HL-60/S4 treated with phorbol 12-myristate 13-acetate at 8.2 ng/mL for 4 days and 3 days (cell line): ENCODE measurements around the gene SLC66A1.
"Not testable (repeated sequence)": the region's sequence is repeated elsewhere in the genome, so short reads cannot be mapped to it uniquely, and the experiment has no call there.

Source experiments
- in situ Hi-C: fragments of 300-500 bp; cut with MboI; formaldehyde crosslinking; loops from 2 replicates; pipeline ENCODE4 v1.15.0; 2022; ENCODE audit warnings: low sequenced_read_pairs

SLC66A1 gene

DNA sequence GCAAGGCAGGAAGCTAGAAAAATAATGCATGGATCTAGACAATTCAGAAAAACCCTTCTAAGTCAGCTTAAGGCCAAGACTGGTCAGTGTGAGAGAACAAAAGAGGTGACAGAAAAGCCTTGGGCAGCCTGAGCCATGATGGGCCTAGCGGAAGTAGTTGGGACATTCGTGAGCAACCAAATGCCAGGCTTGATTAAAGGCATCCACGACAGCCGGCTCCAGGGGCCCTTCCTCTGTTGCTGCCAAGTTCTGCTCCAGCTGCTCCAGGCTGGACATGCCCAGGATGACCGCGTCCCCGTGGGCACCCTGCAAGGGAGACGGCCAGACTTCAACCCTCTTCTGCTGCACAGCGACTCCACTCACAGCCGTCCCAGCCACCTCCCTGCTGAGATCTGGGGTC is 8.0 kb upstream of the SLC66A1 start:
- in situ Hi-C loops = not testable (repeated sequence)

GRCh38 chr1:19305880-19306279 is 6.2 kb upstream of the SLC66A1 start:
- in situ Hi-C loops = no loop called here

DNA sequence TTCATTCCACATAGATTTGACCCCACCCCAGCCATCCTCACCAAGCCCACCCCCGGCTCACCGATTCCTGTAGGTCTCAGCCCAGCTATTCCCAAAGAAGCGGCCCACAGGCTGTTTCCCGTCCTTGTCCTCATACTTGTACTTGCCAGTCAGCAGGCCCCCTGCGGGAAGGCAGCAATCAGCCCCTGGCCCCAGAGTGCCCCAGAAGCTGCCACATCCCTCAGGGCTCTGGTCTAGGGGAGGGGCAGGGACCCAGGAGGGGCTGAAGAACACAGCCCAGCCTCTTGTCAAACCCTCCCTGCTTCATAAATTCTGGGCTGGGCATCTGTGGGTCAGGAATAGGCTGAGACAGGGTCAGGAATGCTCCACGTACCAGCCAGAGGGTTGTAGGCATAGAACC is 5.2 kb upstream of the SLC66A1 start:
- in situ Hi-C loops = no loop called here

GRCh38 chr1:19307794-19308508 is 4.2 kb upstream of the SLC66A1 start:
- in situ Hi-C loops = no loop called here

DNA sequence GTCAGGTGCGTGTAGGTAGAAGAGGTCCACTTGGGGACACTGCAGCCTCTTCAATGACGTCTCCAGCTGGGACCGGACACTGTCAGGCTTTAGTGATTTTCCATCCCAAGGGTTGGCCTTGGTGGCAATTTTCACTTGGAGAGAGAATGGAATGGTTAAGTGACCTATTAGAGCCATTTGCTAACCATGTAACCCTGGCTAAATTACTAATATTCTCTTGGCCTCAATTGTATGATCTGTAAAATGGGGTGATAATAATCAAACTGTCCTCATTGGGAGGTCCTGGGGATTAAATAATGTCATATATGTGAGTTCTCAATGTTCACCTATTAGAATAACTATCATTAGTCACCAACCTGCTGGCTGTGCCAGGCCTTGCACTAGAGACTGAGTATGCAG is 3.6 kb upstream of the SLC66A1 start:
- in situ Hi-C loops = no loop called here

- in situ Hi-C loops = no loop called here
Observed at GRCh38 chr1:19309123-19309813, 2.9 kb upstream of the SLC66A1 start.

GRCh38 chr1:19310061-19310460 is 2.1 kb upstream of the SLC66A1 start:
- in situ Hi-C loops = no loop called here

DNA sequence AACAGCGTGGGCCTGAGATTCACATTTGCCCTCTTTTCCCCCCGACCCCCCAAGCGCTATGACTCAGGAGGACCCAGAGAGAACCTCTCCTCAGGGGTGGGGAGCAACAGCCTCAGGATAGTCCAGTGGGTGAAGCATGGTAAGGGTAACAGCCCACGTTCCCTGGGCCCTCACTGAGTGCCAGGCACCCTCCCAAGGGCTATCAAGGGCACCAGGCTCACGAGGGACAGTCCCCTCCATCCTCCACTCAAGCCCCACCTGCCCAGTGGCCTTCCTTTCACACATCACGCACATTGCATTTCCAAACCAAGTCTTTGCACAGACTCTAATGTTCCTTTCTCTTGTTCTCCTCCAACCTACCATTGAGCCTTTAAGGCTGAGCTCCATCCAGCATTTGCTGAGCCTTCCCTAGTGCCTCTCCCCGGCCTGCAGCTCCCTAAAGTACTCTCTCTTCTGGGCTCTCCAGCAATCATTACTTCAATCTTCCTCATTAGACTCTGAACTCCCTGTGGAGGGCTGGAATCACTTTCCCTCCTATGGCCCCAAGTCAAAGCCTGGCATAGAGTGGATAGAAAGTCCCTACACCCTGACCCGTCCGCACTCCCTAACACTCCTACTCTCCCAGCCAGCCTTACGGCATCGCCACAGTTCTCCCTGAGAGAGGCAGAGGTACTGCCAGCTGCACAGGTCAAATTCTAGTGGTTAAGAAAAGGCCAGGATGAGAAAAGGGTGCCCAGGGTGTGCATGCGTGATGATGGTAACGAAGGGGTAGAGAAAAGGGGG is 1.2 kb upstream of the SLC66A1 start:
- in situ Hi-C loops = no loop called here

DNA sequence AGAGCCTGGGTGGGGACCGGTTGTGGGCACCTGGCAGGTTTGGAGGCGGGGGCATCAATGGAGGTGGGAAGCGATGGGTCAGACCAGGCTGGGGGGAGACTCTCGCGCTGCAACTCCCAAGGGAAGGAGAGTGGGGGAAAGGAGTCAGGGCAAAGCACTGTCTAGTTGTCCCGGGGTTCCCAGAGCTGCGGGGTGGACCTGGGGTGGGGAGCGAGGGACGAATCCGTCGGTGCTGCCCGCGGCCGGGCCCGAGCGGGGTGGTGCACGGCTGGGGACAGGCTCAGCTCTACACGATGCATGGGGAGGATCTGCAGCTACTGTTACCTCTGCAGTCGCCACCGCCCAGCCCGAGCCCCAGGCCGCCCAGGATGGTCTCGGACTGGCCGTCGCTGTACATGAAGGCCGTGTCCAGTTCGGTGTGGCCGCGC is 609 bp upstream of the SLC66A1 start:
- in situ Hi-C loops = no loop called here

- in situ Hi-C loops = no loop called here
Observed at GRCh38 chr1:19312782-19313635, 883 bp downstream of the SLC66A1 start.

GRCh38 chr1:19313636-19313959 is 1.5 kb downstream of the SLC66A1 start:
- in situ Hi-C loops = no loop called here

- in situ Hi-C loops = no loop called here
Observed at GRCh38 chr1:19313961-19314882, 2.1 kb downstream of the SLC66A1 start.

GRCh38 chr1:19315378-19316198 is 3.5 kb downstream of the SLC66A1 start:
- in situ Hi-C loops = no loop called here

- in situ Hi-C loops = no loop called here
Observed at GRCh38 chr1:19317126-19317910, 5.2 kb downstream of the SLC66A1 start.

- in situ Hi-C loops = no loop called here
Observed at GRCh38 chr1:19319196-19319595, 7.1 kb downstream of the SLC66A1 start.

DNA sequence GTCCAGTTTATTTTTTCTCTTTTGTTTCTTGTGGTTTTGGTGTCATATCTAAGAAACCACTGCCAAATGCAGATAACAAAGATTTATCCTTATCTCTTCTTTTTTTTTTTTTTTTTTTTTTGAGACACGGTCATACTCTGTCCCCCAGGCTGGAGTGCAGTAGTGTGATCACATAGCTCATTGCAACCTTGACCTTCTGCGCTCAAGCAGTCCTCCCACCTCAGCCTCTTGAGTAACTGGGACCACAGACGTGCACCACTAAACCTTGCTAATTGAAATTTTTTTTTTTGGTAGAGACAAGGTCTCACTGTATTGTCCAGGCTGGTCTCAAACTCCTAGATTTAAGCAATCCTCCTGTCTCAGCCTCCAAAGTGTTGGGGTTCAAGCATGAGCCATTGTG is 8.9 kb downstream of the SLC66A1 start:
- in situ Hi-C loops = no loop called here

DNA sequence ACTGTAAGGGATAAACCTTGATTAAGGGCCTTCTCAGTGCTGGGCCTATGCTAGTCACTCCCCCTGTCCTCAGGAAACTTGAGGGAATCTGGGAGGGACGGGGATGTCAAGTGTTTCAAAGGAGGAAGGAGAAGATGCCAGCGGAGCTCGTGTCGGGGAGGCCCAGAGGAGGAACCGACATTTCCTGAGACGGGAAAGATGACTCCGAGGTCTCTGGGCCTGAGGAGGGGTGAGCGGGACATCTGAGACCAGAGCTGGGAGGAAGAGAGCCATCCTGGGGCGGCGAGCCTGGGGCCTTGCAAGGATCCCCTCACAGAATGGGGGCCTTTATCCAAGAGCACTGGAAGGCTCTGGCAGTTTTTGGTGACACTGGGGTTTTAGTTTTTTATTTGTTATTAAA is 10.4 kb downstream of the SLC66A1 start:
- in situ Hi-C loops = no loop called here

DNA sequence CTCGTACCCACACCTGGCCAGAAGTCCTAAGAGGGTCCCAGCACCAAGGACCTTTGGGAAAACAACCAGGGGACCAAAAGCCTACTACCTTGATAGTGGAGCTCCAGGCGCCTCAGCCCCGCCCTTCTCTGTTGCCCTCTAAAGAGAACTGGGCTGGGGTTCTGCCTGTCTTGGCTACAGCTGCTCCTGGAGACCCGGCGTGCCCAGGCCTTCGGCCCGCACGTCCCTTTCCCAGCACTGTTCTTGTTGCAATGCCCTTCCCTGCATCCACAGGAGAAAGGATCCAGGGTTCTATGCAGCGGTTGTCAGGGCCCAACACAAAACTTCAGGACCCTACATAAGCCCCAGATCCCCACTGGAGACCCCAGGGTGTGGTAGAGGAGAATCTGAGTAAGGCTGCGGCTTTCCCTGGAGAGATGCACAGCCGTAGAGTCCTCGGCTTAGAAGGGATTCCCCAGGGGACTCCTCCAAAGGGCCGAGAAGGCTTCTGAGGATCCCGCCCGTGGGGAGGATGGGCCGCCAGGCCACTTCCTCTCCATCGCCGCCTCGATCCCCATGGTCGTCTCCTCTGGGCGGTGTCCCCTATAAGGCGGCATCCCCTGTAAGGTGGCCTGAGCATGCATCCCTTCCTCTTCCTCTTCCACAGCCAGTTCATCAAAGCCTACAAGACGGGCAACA is 12.0 kb downstream of the SLC66A1 start:
- in situ Hi-C loops = no loop called here
